Stimulated activated CD8-positive, alpha-beta memory T cell treated with anti-CD3 and anti-CD28 coated beads, Interleukin-12 subunit alpha, Interleukin-12 subunit beta, amount 100 ng/mL, for 24 hours (primary cell): ENCODE measurements around the gene SCO2.

ENCODE experiments used
- DNase-seq: peaks from one replicate; pipeline ENCODE4 v3.0.0-alpha.2; 2020; ENCODE audit errors: extremely low read depth

SCO2 gene

GRCh38 chr22:50498322-50498890, 27.0 kb downstream of the SCO2 start:
- no peak for DNase-seq

GRCh38 chr22:50497093-50497492, 28.3 kb downstream of the SCO2 start:
- DNase-seq: no peak

GRCh38 chr22:50490531-50491308, 34.7 kb downstream of the SCO2 start:
- no peak for DNase-seq

- DNase-seq: no peak
Observed at GRCh38 chr22:50489363-50490243, 35.8 kb downstream of the SCO2 start.

- no peak for DNase-seq
Observed at GRCh38 chr22:50488886-50489285, 36.5 kb downstream of the SCO2 start.

GRCh38 chr22:50488006-50488677, 37.3 kb downstream of the SCO2 start:
- no peak for DNase-seq

GRCh38 chr22:50487290-50488005, 38.0 kb downstream of the SCO2 start:
- DNase-seq: no peak

- DNase-seq: no peak
Observed at GRCh38 chr22:50486561-50487289, 38.7 kb downstream of the SCO2 start, which contains the start of gene MIOX. Gene MIOX, plus strand, starts transcription at chr22:50486859. Its CDS starts 39 bp downstream, at chr22:50486898.

GRCh38 chr22:50485221-50486131, 39.9 kb downstream of the SCO2 start:
- no peak for DNase-seq

GRCh38 chr22:50483977-50484853, 41.2 kb downstream of the SCO2 start:
- no peak for DNase-seq

- no peak for DNase-seq
Observed at GRCh38 chr22:50483556-50483955, 41.8 kb downstream of the SCO2 start.

- no peak for DNase-seq
Observed at GRCh38 chr22:50483106-50483505, 42.3 kb downstream of the SCO2 start.

- no peak for DNase-seq
Observed at GRCh38 chr22:50482107-50483074, 43.0 kb downstream of the SCO2 start.

GRCh38 chr22:50481440-50482106, 43.8 kb downstream of the SCO2 start, which contains the start of gene ADM2:
Gene ADM2, plus strand, starts transcription at chr22:50481543. Its CDS starts 305 bp downstream, at chr22:50481848.
- DNase-seq: peak; percentile 25

GRCh38 chr22:50481045-50481439, 44.4 kb downstream of the SCO2 start:
- DNase-seq: no peak

GRCh38 chr22:50479721-50480120, 45.7 kb downstream of the SCO2 start:
- DNase-seq: no peak

GRCh38 chr22:50477923-50478322, 47.5 kb downstream of the SCO2 start:
- no peak for DNase-seq
